SK-N-SH (cell line): ENCODE data around the gene TMIE. TPM values are rescaled to one million over a fixed set of nuclear protein-coding genes. Genes with fewer than 3 reads are reported as not detected.
A peak's percentile ranks its signal among the peaks of the same experiment; 100 is the strongest.

Experiments
- CTCF ChIA-PET: fragments of 300-600, 350-600 bp; formaldehyde crosslinking; extraction: SDS; loops from one replicate; lab custom pipeline; 2021; lab: Yijun Ruan, JAX
- POLR2A ChIA-PET: fragments of 350-600 bp; sonication (Branson Sonifier 250); formaldehyde crosslinking; extraction: SDS; loops from one replicate; lab custom pipeline; 2020; ENCODE audit warnings: antibody characterized with exemption, inconsistent platforms; lab: Yijun Ruan, JAX
- DNase-seq: peaks from one replicate; pipeline ENCODE4 v3.0.0; 2012
- H2AFZ ChIP-seq: fragments of 200-600 bp; sonication (generic); 2 replicates; pipeline ENCODE4 v1.8.1; 2016; ENCODE audit warnings: antibody characterized with exemption, mild to moderate bottlenecking, low read depth
- H3F3A ChIP-seq: fragments of 200-600 bp; sonication (generic); replicated peaks from 2 replicates; pipeline ENCODE3; 2016; ENCODE audit warnings: antibody characterized with exemption, mild to moderate bottlenecking; ENCODE audit not compliant: insufficient read depth
- H3K27ac ChIP-seq, 2 experiments: fragments of 200-500 bp in 1 of 2; fragments of 200-600 bp in 1 of 2; sonication (Bioruptor generic) in 1 of 2; sonication (generic), shearing (Covaris generic) in 1 of 2; 2 replicates each; pipeline versions ENCODE4 v1.5.1 to v1.6.1; 2014 to 2016; ENCODE audit warnings: low read depth in 2 of 2, inconsistent platforms in 1 of 2, low read length in 1 of 2, mild to moderate bottlenecking in 1 of 2, mixed read lengths in 1 of 2
- H3K27me3 ChIP-seq: fragments of 200-600 bp; sonication (generic), shearing (Covaris generic); 2 replicates; pipeline ENCODE4 v1.6.1; 2016; ENCODE audit warnings: mixed run types; ENCODE audit not compliant: insufficient read depth
- H3K36me3 ChIP-seq, 2 experiments: fragments of 200-500 bp in 1 of 2; fragments of 200-600 bp in 1 of 2; sonication (Bioruptor generic) in 1 of 2; sonication (generic) in 1 of 2; replicated peaks in 1 of 2; 2 replicates each; pipeline versions ENCODE3 to v1.5.1; 2014 to 2016; ENCODE audit warnings: low read length in 1 of 2, mild to moderate bottlenecking in 1 of 2; ENCODE audit not compliant: insufficient read depth in 2 of 2, control insufficient read depth in 1 of 2
- H3K4me1 ChIP-seq, 2 experiments: fragments of 200-500 bp in 1 of 2; fragments of 200-600 bp in 1 of 2; sonication (Bioruptor generic) in 1 of 2; sonication (generic), shearing (Covaris generic) in 1 of 2; 2 replicates each; pipeline versions ENCODE4 v1.5.1 to v1.6.1; 2014 to 2016; ENCODE audit warnings: low read depth in 1 of 2, low read length in 1 of 2, mixed run types in 1 of 2; ENCODE audit not compliant: insufficient read depth in 2 of 2, control insufficient read depth in 1 of 2
- H3K4me2 ChIP-seq: fragments of 200-600 bp; sonication (generic), shearing (Covaris generic); 2 replicates; pipeline ENCODE4 v1.6.1; 2017; ENCODE audit warnings: mixed run types
- H3K4me3 ChIP-seq, 2 experiments: fragments of 200-500 bp in 1 of 2; fragments of 200-600 bp in 1 of 2; sonication (Bioruptor generic) in 1 of 2; sonication (generic), shearing (Covaris generic) in 1 of 2; 2 replicates each; pipeline versions ENCODE4 v1.5.1 to v1.8.1; 2014 to 2016; ENCODE audit warnings: low read depth in 2 of 2, inconsistent platforms in 1 of 2, low read length in 1 of 2, mild to moderate bottlenecking in 1 of 2, mixed read lengths in 1 of 2, moderate library complexity in 1 of 2
- H3K79me2 ChIP-seq: fragments of 200-600 bp; sonication (generic); 2 replicates; pipeline ENCODE4 v1.8.1; 2017; ENCODE audit warnings: mild to moderate bottlenecking; ENCODE audit not compliant: insufficient read depth
- H3K9ac ChIP-seq: fragments of 200-600 bp; sonication (generic); 2 replicates; pipeline ENCODE4 v1.6.1; 2017; ENCODE audit warnings: mixed run types
- H3K9me2 ChIP-seq: fragments of 200-600 bp; sonication (generic); 2 replicates; pipeline ENCODE4 v1.6.1; 2017; ENCODE audit warnings: mixed run types
- H3K9me3 ChIP-seq: fragments of 200-600 bp; sonication (generic); 2 replicates; pipeline ENCODE4 v1.6.1; 2017; ENCODE audit warnings: mixed run types, mild to moderate bottlenecking, moderate library complexity
- H4K20me1 ChIP-seq: fragments of 200-600 bp; sonication (generic); 2 replicates; pipeline ENCODE4 v1.6.1; 2017; ENCODE audit warnings: mild to moderate bottlenecking, mixed run types; ENCODE audit not compliant: insufficient read depth
- EZH2phosphoT487 ChIP-seq: fragments of 200-600 bp; sonication (generic); IDR thresholded peaks from 2 replicates; pipeline ENCODE4 v1.6.1; 2017; ENCODE audit warnings: low read depth, mixed run types, mild to moderate bottlenecking, antibody characterized with exemption, moderate library complexity, borderline replicate concordance
- IRF3 ChIP-seq: fragments of 150-350 bp; IDR thresholded peaks from 2 replicates; pipeline ENCODE4 v1.6.1; 2016; ENCODE audit warnings: mild to moderate bottlenecking, low read depth, low read length
- MEF2A ChIP-seq: IDR thresholded peaks from 2 replicates; pipeline ENCODE4 v1.4.0; 2012; ENCODE audit warnings: low read depth, borderline replicate concordance
- MXI1 ChIP-seq: IDR thresholded peaks from 2 replicates; pipeline ENCODE4 v1.6.1; 2012; ENCODE audit warnings: mild to moderate bottlenecking, low read depth, low read length, improper control_type of control experiment
- POLR2AphosphoS5 ChIP-seq: IDR thresholded peaks from 2 replicates; pipeline ENCODE4 v1.6.1; 2012; ENCODE audit warnings: low read depth, low read length
- RAD21 ChIP-seq: IDR thresholded peaks from 2 replicates; pipeline ENCODE4 v1.6.1; 2012; ENCODE audit warnings: mild to moderate bottlenecking, low read length
- RCOR1 ChIP-seq: fragments of 150-350 bp; IDR thresholded peaks from 2 replicates; pipeline ENCODE4 v1.6.1; 2017; ENCODE audit warnings: antibody characterized with exemption, low read length
- RFX5 ChIP-seq: IDR thresholded peaks from 2 replicates; pipeline ENCODE4 v1.6.1; 2012; ENCODE audit warnings: mild to moderate bottlenecking, improper control_type of control experiment, low read length
- RXRA ChIP-seq: IDR thresholded peaks from 2 replicates; pipeline ENCODE4 v1.4.0; 2012; ENCODE audit warnings: low read depth, mild to moderate bottlenecking, borderline replicate concordance
- TAF1 ChIP-seq: IDR thresholded peaks from 2 replicates; pipeline ENCODE4 v1.6.1; 2012; ENCODE audit warnings: low read depth, mild to moderate bottlenecking, low read length, moderate library complexity, borderline replicate concordance
- USF2 ChIP-seq: fragments of 150-350 bp; IDR thresholded peaks from 2 replicates; pipeline ENCODE4 v1.6.1; 2017; ENCODE audit warnings: antibody characterized with exemption, low read length, low read depth, borderline replicate concordance
- ZBTB33 ChIP-seq: IDR thresholded peaks from 2 replicates; pipeline ENCODE4 v1.4.0; 2012; ENCODE audit warnings: low read depth, borderline replicate concordance
- WGBS: methylation state at CpG from one replicate; pipeline ENCODE4 v1.1.6; 2017; ENCODE audit warnings: low lambda C conversion rate; 5-methylcytosine and 5-hydroxymethylcytosine counted together
- polyA plus RNA-seq, 3 experiments: library from polyadenylated mRNA; depleted of rRNA; stranded (reverse); fragments of >200 nt; gene quantifications; 2 replicates each; pipeline ENCODE4 v1.2.3, GENCODE V29; 2012

TMIE gene
- polyA plus RNA-seq (2012; rRNA removed): 0.03 and 0.10 TPM in 2 replicates
- 0.05 TPM in 2 replicates for polyA plus RNA-seq (2012; cell fraction: cytosol; rRNA removed)
- 0.04 and 0.06 TPM in 2 replicates for polyA plus RNA-seq (2012; cell fraction: nucleus; rRNA removed)

- H3K4me1 ChIP-seq: peaks cover 0 to 43% of the 10 kb centered on the region in 2 experiments; a peak in 1 of 4 replicates
- H4K20me1 ChIP-seq: no peaks in the 10 kb centered on the region
- under 1% methylated on average over 13 of the region's 51 CpGs for WGBS
- H3K4me3 ChIP-seq: peak within 1 kb of the TSS; percentile 35 to 50; a peak in 3 of 4 replicates
- peaks cover 14% of the 10 kb centered on the region for H3K27me3 ChIP-seq
- CTCF ChIA-PET: interaction anchor here (0.8 to 4.2 kb wide), 10 partner anchors 8 to 222 kb away, joined by 3 to 52 read pairs (median 8); partner anchors contain the start of gene ALS2CL
- peak; percentile 87 for DNase-seq
- H3K4me2 ChIP-seq: peak within 1 kb of the TSS; percentile 78
- peak within 1 kb of the TSS in 1 of 2 experiments; percentile 94; a peak in 2 of 4 replicates for H3K27ac ChIP-seq
- no peaks in the 10 kb centered on the region for H3K9me3 ChIP-seq
- H3K9me2 ChIP-seq: no peaks in the 10 kb centered on the region
- H3K36me3 ChIP-seq: no peaks in the 10 kb centered on the region
- TF ChIP-seq TAF1: no peak
- no peak for TF ChIP-seq USF2
- TF ChIP-seq RAD21: no peak
- TF ChIP-seq RXRA: no peak
- no peak for TF ChIP-seq MXI1
- no peak for TF ChIP-seq ZBTB33
- TF ChIP-seq EZH2phosphoT487: no peak
- H2AFZ ChIP-seq: no peak within 1 kb of the TSS
- H3F3A ChIP-seq: no peaks in the 10 kb centered on the region
- POLR2A ChIA-PET: interaction anchor here (0.6 to 2.4 kb wide), 4 partner anchors 11 to 859 kb away, joined by 3 to 15 read pairs (median 5); partner anchors contain the start of gene LZTFL1
- no peaks in the 10 kb centered on the region for H3K79me2 ChIP-seq
- no peak within 1 kb of the TSS for H3K9ac ChIP-seq
Observed at GRCh38 chr3:46701181-46701939, at the start of gene TMIE. TSS of gene TMIE (plus strand) at chr3:46701392. CDS start at chr3:46701488, 96 bp downstream.

GRCh38 chr3:46655271-46655670 lies 45.9 kb upstream of the TMIE start:
- no peak overlapping the region for H3K9ac ChIP-seq
- ChIA-PET CTCF (no interaction called here), POLR2A (no interaction called here)
- no peak overlapping the region for H3K4me3 ChIP-seq
- no peaks in the 10 kb centered on the region for H3K9me3 ChIP-seq
- H3K9me2 ChIP-seq: no peaks in the 10 kb centered on the region
- no peak overlapping the region for H3K27ac ChIP-seq
- no peaks in the 10 kb centered on the region for H4K20me1 ChIP-seq
- H3K4me2 ChIP-seq: no peak overlapping the region
- peaks cover 0 to 10% of the 10 kb centered on the region in 2 experiments; a peak in 1 of 4 replicates for H3K4me1 ChIP-seq
- H2AFZ ChIP-seq: no peak overlapping the region
- TF ChIP-seq RCOR1: no peak
- no peak for TF ChIP-seq POLR2AphosphoS5
- no peak for TF ChIP-seq ZBTB33
- TF ChIP-seq MEF2A: no peak
- TF ChIP-seq RFX5: no peak
- TF ChIP-seq IRF3: no peak
- TF ChIP-seq, all 33 proteins: peak for 0
- DNase-seq: no peak
- Histone ChIP-seq H3K79me2 (no peaks in the 10 kb centered on the region), H3K27me3 (no peaks in the 10 kb centered on the region), H3F3A (no peaks in the 10 kb centered on the region), H3K36me3 (no peaks in the 10 kb centered on the region)
- 46% methylated on average over 6 of the region's 6 CpGs for WGBS
